ENCODE data around the gene ARHGEF12. TPM values are rescaled to one million over a fixed set of nuclear protein-coding genes. Genes with fewer than 3 reads are reported as not detected.

ARHGEF12 gene
- total RNA-seq, 4 donors from 2014 or later, result 52.9 to 77.3 (median 61.4) TPM

DNA sequence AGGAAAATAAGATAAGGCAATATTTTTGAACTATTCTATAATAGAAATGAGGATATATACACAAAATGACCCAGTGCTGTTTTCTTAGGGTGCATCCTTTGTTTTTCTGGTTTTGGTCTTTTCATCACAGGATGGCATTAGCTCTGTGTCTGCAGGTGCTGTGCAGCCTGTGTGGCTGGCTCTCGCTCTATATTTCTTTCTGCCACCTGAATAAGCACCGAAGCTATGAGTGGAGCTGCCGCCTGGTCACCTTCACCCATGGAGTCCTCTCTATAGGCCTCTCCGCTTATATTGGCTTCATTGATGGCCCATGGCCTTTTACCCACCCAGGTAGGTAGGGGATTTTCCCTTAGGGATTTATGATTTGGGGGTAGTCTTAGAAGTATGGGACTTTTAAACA, 8.9 kb upstream of the ARHGEF12 start:
- peak overlapping the region in 2 of 4 donors; percentile 50 to 83 for H3K27ac ChIP-seq
- in situ Hi-C loops (cut with MboI; ENCODE audit: low sequenced_read_pairs in 4 of 4) (loop anchor here in 2 of 4 donors (25.0 kb wide), 1 partner anchor 110 kb away; no protein-coding TSS in a partner anchor), intact Hi-C loops (cut with DNase I; ENCODE audit: low total_unique reads) (loop anchor here (5.0 kb wide), 1 partner anchor 160 kb away; no protein-coding TSS in a partner anchor)
- ATAC-seq (no peak), DNase-seq (no peak)
- peaks cover 10% of the 10 kb centered on the region in 2 donors for H3K4me1 ChIP-seq
- H3K36me3 ChIP-seq, result no peaks in the 10 kb centered on the region
- no peaks in the 10 kb centered on the region for H3K9me3 ChIP-seq
- peaks cover 0 to 17% (median 0%) of the 10 kb centered on the region in 3 donors for H3K27me3 ChIP-seq
- TF ChIP-seq, protein P1, sequence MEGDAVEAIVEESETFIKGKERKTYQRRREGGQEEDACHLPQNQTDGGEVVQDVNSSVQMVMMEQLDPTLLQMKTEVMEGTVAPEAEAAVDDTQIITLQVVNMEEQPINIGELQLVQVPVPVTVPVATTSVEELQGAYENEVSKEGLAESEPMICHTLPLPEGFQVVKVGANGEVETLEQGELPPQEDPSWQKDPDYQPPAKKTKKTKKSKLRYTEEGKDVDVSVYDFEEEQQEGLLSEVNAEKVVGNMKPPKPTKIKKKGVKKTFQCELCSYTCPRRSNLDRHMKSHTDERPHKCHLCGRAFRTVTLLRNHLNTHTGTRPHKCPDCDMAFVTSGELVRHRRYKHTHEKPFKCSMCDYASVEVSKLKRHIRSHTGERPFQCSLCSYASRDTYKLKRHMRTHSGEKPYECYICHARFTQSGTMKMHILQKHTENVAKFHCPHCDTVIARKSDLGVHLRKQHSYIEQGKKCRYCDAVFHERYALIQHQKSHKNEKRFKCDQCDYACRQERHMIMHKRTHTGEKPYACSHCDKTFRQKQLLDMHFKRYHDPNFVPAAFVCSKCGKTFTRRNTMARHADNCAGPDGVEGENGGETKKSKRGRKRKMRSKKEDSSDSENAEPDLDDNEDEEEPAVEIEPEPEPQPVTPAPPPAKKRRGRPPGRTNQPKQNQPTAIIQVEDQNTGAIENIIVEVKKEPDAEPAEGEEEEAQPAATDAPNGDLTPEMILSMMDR (IDR thresholded peaks at IDR 0.05 in 4 of 5, conservative IDR thresholded peaks at IDR 0.05 in 1 of 5), result no peak
- no peak for TF ChIP-seq POLR2A (IDR thresholded peaks at IDR 0.05)
- no peak overlapping the region for H3K4me3 ChIP-seq

DNA sequence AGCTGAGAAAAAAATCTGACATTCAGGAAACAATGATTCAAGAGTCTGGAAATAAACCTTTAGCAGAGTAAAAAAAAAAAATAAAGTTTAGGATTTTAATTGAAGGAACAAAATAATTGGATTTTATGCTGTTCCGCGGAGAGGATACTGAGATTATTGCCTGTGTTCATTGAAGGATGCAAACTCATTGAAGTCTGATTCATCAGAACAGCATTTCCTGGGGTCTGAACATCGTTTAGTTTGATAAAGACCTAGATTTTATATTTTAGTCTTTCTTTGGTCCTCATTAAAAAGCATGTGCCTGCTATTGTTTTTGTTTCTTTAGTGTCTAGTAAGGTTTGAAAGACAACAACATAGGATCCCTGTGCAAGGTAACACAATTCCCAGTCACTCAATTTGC, 6.7 kb upstream of the ARHGEF12 start:
- Histone ChIP-seq H3K9me3 (no peaks in the 10 kb centered on the region), H3K27me3 (peaks cover 0 to 17% (median 0%) of the 10 kb centered on the region in 3 donors), H3K4me1 (peaks cover 10 to 24% of the 10 kb centered on the region in 2 donors), H3K36me3 (no peaks in the 10 kb centered on the region), H3K27ac (no peak overlapping the region), H3K4me3 (no peak overlapping the region)
- DNase-seq (no peak), ATAC-seq (no peak)
- intact Hi-C loops (cut with DNase I; ENCODE audit: low total_unique reads) (loop anchor here (5.0 kb wide), 1 partner anchor 158 kb away; no protein-coding TSS in a partner anchor), in situ Hi-C loops (cut with MboI; ENCODE audit: low sequenced_read_pairs in 4 of 4) (loop anchor here in 2 of 4 donors (25.0 kb wide), 1 partner anchor 108 kb away; no protein-coding TSS in a partner anchor)
- no peak for TF ChIP-seq POLR2A (IDR thresholded peaks at IDR 0.05)
- TF ChIP-seq, protein P1 (IDR thresholded peaks at IDR 0.05 in 4 of 5, conservative IDR thresholded peaks at IDR 0.05 in 1 of 5), result no peak

DNA sequence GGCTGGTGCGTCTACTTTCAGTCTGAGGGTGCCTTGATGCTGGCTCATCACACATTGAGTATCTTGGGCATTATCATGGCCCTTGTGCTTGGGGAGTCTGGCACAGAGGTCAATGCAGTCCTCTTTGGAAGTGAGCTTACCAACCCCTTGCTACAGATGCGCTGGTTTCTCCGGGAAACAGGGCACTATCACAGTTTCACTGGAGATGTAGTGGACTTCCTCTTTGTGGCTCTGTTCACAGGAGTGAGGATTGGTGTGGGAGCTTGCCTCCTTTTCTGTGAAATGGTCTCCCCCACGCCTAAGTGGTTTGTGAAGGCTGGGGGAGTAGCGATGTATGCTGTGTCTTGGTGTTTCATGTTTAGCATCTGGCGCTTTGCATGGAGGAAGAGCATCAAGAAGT, 6.2 kb upstream of the ARHGEF12 start:
- Histone ChIP-seq H3K36me3 (no peaks in the 10 kb centered on the region), H3K4me3 (no peak overlapping the region), H3K4me1 (peaks cover 10 to 24% of the 10 kb centered on the region in 2 donors), H3K9me3 (no peaks in the 10 kb centered on the region), H3K27me3 (peaks cover 0 to 17% (median 0%) of the 10 kb centered on the region in 3 donors), H3K27ac (no peak overlapping the region)
- intact Hi-C loops (cut with DNase I; ENCODE audit: low total_unique reads) (loop anchor here (5.0 kb wide), 1 partner anchor 357 kb away; no protein-coding TSS in a partner anchor), in situ Hi-C loops (cut with MboI; ENCODE audit: low sequenced_read_pairs in 4 of 4) (loop anchor here (5.0 to 25.0 kb wide), 3 partner anchors 97 to 107 kb away; no protein-coding TSS in a partner anchor)
- TF ChIP-seq, protein P1 (IDR thresholded peaks at IDR 0.05 in 4 of 5, conservative IDR thresholded peaks at IDR 0.05 in 1 of 5), result no peak
- no peak for TF ChIP-seq POLR2A (IDR thresholded peaks at IDR 0.05)
- DNase-seq, result no peak
- ATAC-seq, result no peak

DNA sequence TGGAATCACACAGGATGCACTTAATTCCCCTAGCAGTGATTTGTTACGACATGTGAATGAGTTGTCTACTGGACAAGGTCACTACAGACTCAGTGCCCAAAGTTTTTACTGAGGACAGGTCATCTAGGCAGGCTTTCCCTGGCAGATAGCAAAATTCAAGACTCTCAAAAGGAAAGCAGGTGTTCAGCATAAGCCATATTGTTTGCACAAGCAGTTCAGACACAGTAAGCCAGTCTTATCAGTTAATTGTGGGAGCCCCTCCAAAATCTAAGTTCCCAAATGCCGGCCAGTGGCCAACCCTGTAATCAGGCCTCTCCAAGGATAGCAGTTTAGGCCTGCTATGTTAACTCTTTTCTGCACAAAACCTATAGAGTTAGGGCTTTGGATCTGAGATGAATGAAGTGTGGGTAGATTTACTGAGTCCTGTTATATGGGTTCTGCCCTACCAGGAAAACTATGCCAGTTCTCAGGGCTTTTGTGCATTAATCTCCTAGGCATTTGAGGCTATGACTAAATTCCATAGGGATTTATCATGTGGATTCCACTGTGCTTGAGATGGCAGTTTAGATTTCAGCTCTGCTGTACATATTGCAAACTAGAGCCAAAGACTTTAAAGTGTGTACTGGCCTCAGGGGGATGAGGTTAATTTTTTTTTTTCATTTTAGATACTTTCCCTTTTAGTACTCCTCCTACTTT, 4.8 kb upstream of the ARHGEF12 start:
- intact Hi-C loops (cut with DNase I; ENCODE audit: low total_unique reads), result loop anchor here (5.0 kb wide), 1 partner anchor 356 kb away; no protein-coding TSS in a partner anchor
- Histone ChIP-seq H3K27me3 (peaks cover 0 to 10% (median 0%) of the 10 kb centered on the region in 3 donors), H3K36me3 (no peaks in the 10 kb centered on the region), H3K9me3 (no peaks in the 10 kb centered on the region), H3K4me3 (no peak overlapping the region), H3K27ac (peak overlapping the region; percentile 7 to 45 (median 29)), H3K4me1 (peaks cover 5 to 18% of the 10 kb centered on the region in 2 donors)
- in situ Hi-C loops (cut with MboI; ENCODE audit: low sequenced_read_pairs in 4 of 4), result loop anchor here (5.0 to 25.0 kb wide), 3 partner anchors 96 to 106 kb away; no protein-coding TSS in a partner anchor
- no peak for DNase-seq
- no peak for ATAC-seq
- TF ChIP-seq, protein P1 (IDR thresholded peaks at IDR 0.05 in 4 of 5, conservative IDR thresholded peaks at IDR 0.05 in 1 of 5), result no peak
- no peak for TF ChIP-seq POLR2A (IDR thresholded peaks at IDR 0.05)
